Suprapubic skin (tissue), 4 donors: ENCODE measurements around the gene PPP2R5C. TPM values are rescaled to one million over a fixed set of nuclear protein-coding genes. Genes with fewer than 3 reads are reported as not detected.
A peak's percentile ranks its signal among the peaks of the same experiment; 100 is the strongest.

Source experiments
- DNase-seq, 2 donors: peaks; one replicate each; pipeline ENCODE4 v3.0.0-alpha.2; 2019; ENCODE audit warnings: low spot score in 2 of 2
- H3K27ac ChIP-seq: fragments of 200-600 bp; sonication (generic); one replicate; pipeline ENCODE4 v1.5.1; 2019
- H3K27me3 ChIP-seq: fragments of 200-600 bp; sonication (generic); one replicate; pipeline ENCODE4 v1.5.1; 2019
- H3K36me3 ChIP-seq: fragments of 200-600 bp; sonication (generic); one replicate; pipeline ENCODE4 v1.5.1; 2019
- H3K4me1 ChIP-seq: fragments of 200-600 bp; sonication (generic); one replicate; pipeline ENCODE4 v1.5.1; 2019
- H3K4me3 ChIP-seq: fragments of 200-600 bp; sonication (generic); one replicate; pipeline ENCODE4 v1.5.1; 2019; ENCODE audit warnings: mild to moderate bottlenecking
- H3K9me3 ChIP-seq: fragments of 200-600 bp; sonication (generic); one replicate; pipeline ENCODE4 v1.5.1; 2019
- CTCF ChIP-seq, 2 donors: fragments of 200-600 bp in 1 of 2; fragments of 450-650 bp in 1 of 2; sonication (generic) in 1 of 2; IDR thresholded peaks; one replicate each; pipeline ENCODE4 v1.5.1; 2016 to 2019; ENCODE audit warnings: antibody characterized with exemption in 2 of 2, mild to moderate bottlenecking in 1 of 2, moderate library complexity in 1 of 2
- EP300 ChIP-seq: sonication (generic); formaldehyde crosslinking; IDR thresholded peaks from one replicate; pipeline ENCODE4 v1.6.1; 2017; ENCODE audit warnings: antibody characterized with exemption
- POLR2A ChIP-seq, 2 donors: fragments of 450-650 bp; IDR thresholded peaks; one replicate each; pipeline ENCODE4 v1.6.1; 2017; ENCODE audit warnings: antibody characterized with exemption in 2 of 2, mild to moderate bottlenecking in 2 of 2, moderate library complexity in 2 of 2
- POLR2AphosphoS5 ChIP-seq, 3 donors: sonication (generic); formaldehyde crosslinking; IDR thresholded peaks; one replicate each; pipeline ENCODE4 v1.6.1; 2017; ENCODE audit warnings: antibody characterized with exemption in 3 of 3
- WGBS: methylation state at CpG from one replicate; pipeline ENCODE4 v1.1.5; 2018; 5-methylcytosine and 5-hydroxymethylcytosine counted together
- total RNA-seq, 4 donors: library from RNA; depleted of rRNA; stranded (reverse); fragments of >200 nt; gene quantifications; one replicate each; pipeline ENCODE4 v1.1.0, GENCODE V29; 2016

The PPP2R5C gene
- total RNA-seq, 4 donors from 2014 or later: 104 to 149 (median 119) TPM

DNA sequence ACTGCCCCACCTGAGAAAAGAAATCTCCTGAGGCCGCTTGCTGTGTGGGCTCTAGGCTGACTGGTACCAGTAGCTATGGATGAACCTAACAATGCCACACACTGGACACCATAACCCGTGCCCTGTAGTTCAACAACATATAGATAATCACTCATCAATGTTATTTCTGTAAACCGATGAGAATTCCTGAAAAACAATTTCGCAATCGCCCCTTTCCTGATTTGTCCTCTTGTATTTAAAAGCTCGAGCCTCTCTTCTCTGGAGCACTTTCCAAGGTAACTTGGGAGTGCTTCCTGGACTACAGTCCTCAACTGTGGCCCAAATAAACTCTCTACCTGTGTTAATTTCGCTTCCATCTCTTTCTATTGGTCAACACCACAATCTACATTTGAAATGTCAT, 26.1 kb upstream of the PPP2R5C start:
- H3K36me3 ChIP-seq: no peaks in the 10 kb centered on the region
- peak; percentile 9 to 25 for DNase-seq
- 85% methylated on average over 7 of the region's 7 CpGs for WGBS
- H3K27ac ChIP-seq: no peak overlapping the region
- no peaks in the 10 kb centered on the region for H3K9me3 ChIP-seq
- no peaks in the 10 kb centered on the region for H3K27me3 ChIP-seq
- no peak for TF ChIP-seq CTCF (IDR thresholded peaks at IDR 0.05)
- TF ChIP-seq POLR2AphosphoS5 (IDR thresholded peaks at IDR 0.05): no peak
- no peak for TF ChIP-seq POLR2A (IDR thresholded peaks at IDR 0.05)
- TF ChIP-seq EP300: no peak
- peaks cover 46% of the 10 kb centered on the region for H3K4me1 ChIP-seq
- H3K4me3 ChIP-seq: no peak overlapping the region

DNA sequence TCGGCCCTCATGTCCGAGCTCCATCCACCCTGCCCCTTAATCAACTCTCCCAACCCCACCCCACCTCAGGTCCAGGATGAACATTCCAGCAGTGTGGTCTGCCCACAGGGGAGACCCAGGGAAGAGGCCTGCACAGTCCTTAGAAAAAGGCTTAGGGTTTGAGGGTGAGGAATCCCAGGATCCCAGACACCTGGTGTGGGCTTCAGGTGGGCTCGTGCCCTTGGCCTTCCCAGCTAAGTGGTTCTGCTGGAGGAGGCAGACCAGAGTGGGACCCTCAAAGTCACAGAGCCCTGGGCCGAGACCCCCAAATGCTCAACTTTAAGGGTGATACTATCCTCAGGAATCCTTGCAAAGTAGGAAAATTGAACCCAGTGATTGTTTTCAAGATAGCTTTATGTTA, 25.4 kb upstream of the PPP2R5C start:
- DNase-seq: peak; percentile 32 to 50
- WGBS: 88% methylated on average over 4 of the region's 4 CpGs
- peaks cover 40% of the 10 kb centered on the region for H3K4me1 ChIP-seq
- no peaks in the 10 kb centered on the region for H3K9me3 ChIP-seq
- no peaks in the 10 kb centered on the region for H3K36me3 ChIP-seq
- TF ChIP-seq POLR2A (IDR thresholded peaks at IDR 0.05) (no peak), CTCF (IDR thresholded peaks at IDR 0.05) (no peak), POLR2AphosphoS5 (IDR thresholded peaks at IDR 0.05) (no peak), EP300 (no peak)
- no peak overlapping the region for H3K4me3 ChIP-seq
- no peaks in the 10 kb centered on the region for H3K27me3 ChIP-seq
- no peak overlapping the region for H3K27ac ChIP-seq

GRCh38 chr14:101736585-101736984, 24.9 kb upstream of the PPP2R5C start:
- Histone ChIP-seq H3K4me1 (peaks cover 35% of the 10 kb centered on the region), H3K36me3 (no peaks in the 10 kb centered on the region), H3K27me3 (no peaks in the 10 kb centered on the region), H3K27ac (no peak overlapping the region), H3K4me3 (no peak overlapping the region), H3K9me3 (no peaks in the 10 kb centered on the region)
- DNase-seq: peak; percentile 30 to 55
- 87% methylated on average over 8 of the region's 8 CpGs for WGBS
- TF ChIP-seq POLR2A (IDR thresholded peaks at IDR 0.05): no peak
- TF ChIP-seq POLR2AphosphoS5 (IDR thresholded peaks at IDR 0.05): no peak
- TF ChIP-seq CTCF (IDR thresholded peaks at IDR 0.05): no peak
- no peak for TF ChIP-seq EP300

- no peaks in the 10 kb centered on the region for H3K9me3 ChIP-seq
- no peaks in the 10 kb centered on the region for H3K36me3 ChIP-seq
- H3K4me1 ChIP-seq: peaks cover 26% of the 10 kb centered on the region
- WGBS: 65% methylated on average over 11 of the region's 11 CpGs
- TF ChIP-seq EP300 (no peak), POLR2A (IDR thresholded peaks at IDR 0.05) (no peak), CTCF (IDR thresholded peaks at IDR 0.05) (no peak), POLR2AphosphoS5 (IDR thresholded peaks at IDR 0.05) (no peak)
- H3K27me3 ChIP-seq: no peaks in the 10 kb centered on the region
- DNase-seq: peak; percentile 45 to 69
- peak overlapping the region; percentile 31 for H3K27ac ChIP-seq
- H3K4me3 ChIP-seq: no peak overlapping the region
Observed at GRCh38 chr14:101737414-101738339, 23.8 kb upstream of the PPP2R5C start.

DNA sequence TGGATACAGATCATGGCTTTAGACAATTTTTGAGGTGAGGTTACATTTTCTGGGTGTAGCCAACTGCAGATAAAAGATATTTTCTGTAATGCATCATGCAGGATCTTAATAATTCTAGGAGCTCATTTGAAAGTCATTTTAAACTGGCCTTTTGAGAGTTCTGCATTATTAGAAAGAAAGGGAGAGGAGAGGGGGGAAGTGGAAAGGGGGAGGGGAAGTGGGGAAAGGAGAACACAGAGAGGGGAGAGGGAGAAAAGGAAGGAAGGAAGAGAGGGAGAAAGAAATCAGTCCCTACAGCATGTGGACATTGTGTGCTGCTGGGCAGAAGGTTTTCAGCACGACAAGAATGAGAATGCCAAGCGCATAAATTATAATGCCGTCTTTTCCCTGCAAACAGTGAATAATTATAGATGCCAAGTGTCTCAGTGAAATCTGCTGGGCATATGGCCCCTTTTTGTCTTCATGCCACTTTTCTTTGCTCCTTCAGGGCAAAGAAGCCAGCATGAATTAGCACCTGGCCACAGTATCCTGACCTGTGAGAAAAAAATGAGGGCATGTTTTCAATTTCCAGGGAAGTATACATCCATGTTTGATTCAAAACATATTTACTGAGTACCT, 22.7 kb upstream of the PPP2R5C start:
- H3K4me3 ChIP-seq: no peak overlapping the region
- peaks cover 26% of the 10 kb centered on the region for H3K4me1 ChIP-seq
- TF ChIP-seq EP300 (no peak), CTCF (IDR thresholded peaks at IDR 0.05) (no peak), POLR2A (IDR thresholded peaks at IDR 0.05) (no peak), POLR2AphosphoS5 (IDR thresholded peaks at IDR 0.05) (no peak)
- no peak overlapping the region for H3K27ac ChIP-seq
- peak; percentile 6 to 8 for DNase-seq
- no peaks in the 10 kb centered on the region for H3K36me3 ChIP-seq
- no peaks in the 10 kb centered on the region for H3K9me3 ChIP-seq
- 20% methylated on average over 3 of the region's 3 CpGs for WGBS
- H3K27me3 ChIP-seq: no peaks in the 10 kb centered on the region
